Esophagus squamous epithelium (tissue), 5 donors: ENCODE data around the gene OR5B21. TPM values are rescaled to one million over a fixed set of nuclear protein-coding genes. Genes with fewer than 3 reads are reported as not detected.

Experiments
- DNase-seq: peaks from one replicate; lab custom pipeline; 2025; lab: John Stamatoyannopoulos, UW
- H3K27ac ChIP-seq, 4 donors: fragments of 200-600 bp; sonication (generic); one replicate each; pipeline ENCODE4 v1.5.1; 2016 to 2019; ENCODE audit warnings: mild to moderate bottlenecking in 1 of 4
- H3K27me3 ChIP-seq, 4 donors: fragments of 200-600 bp; sonication (generic); 1 replicate in 3 of 4; 2 replicates in 1 of 4; pipeline versions ENCODE4 v1.5.1 to v1.6.0; 2017 to 2021; ENCODE audit warnings: antibody characterized with exemption in 1 of 4
- H3K36me3 ChIP-seq, 3 donors: fragments of 200-600 bp; sonication (generic); one replicate each; pipeline ENCODE4 v1.5.1; 2016 to 2019
- H3K4me1 ChIP-seq, 3 donors: fragments of 200-600 bp; sonication (generic); one replicate each; pipeline ENCODE4 v1.5.1; 2017 to 2019
- H3K4me3 ChIP-seq, 4 donors: fragments of 200-600 bp; sonication (generic); 1 replicate in 3 of 4; 2 replicates in 1 of 4; pipeline ENCODE4 v1.5.1; 2016 to 2019; ENCODE audit warnings: mild to moderate bottlenecking in 2 of 4, moderate library complexity in 1 of 4
- H3K9me3 ChIP-seq, 3 donors: fragments of 200-600 bp; sonication (generic); one replicate each; pipeline ENCODE4 v1.5.1; 2016 to 2019
- POLR2A ChIP-seq, 4 donors: fragments of 450-650 bp; IDR thresholded peaks; one replicate each; pipeline ENCODE4 v1.6.1; 2017; ENCODE audit warnings: antibody characterized with exemption in 4 of 4, mild to moderate bottlenecking in 4 of 4, moderate library complexity in 3 of 4
- WGBS, 2 donors: methylation state at CpG; one replicate each; pipeline ENCODE4 v1.1.5; 2018; 5-methylcytosine and 5-hydroxymethylcytosine counted together
- intact Hi-C: fragments of 100-400 bp; cut with DNase I; formaldehyde crosslinking; loops from one replicate; pipeline ENCODE4 v1.15.0; 2022
- total RNA-seq, 4 donors: library from RNA; depleted of rRNA; stranded (reverse); fragments of >200 nt; gene quantifications; one replicate each; pipeline ENCODE4 v1.1.0, GENCODE V29; 2016
- TF ChIP-seq, protein P1 (sequence below), 6 experiments: fragments of 450-650 bp in 4 of 6; fragments of 200-600 bp in 2 of 6; sonication (generic) in 2 of 6; IDR thresholded peaks; one replicate each; pipeline ENCODE4 v1.5.1; 2016 to 2019; ENCODE audit warnings: antibody characterized with exemption in 6 of 6, mild to moderate bottlenecking in 4 of 6, moderate library complexity in 4 of 6
- donor health status: DM: yes; HTN: yes; CAD: no.

Gene OR5B21
- total RNA-seq, result not detected

DNA sequence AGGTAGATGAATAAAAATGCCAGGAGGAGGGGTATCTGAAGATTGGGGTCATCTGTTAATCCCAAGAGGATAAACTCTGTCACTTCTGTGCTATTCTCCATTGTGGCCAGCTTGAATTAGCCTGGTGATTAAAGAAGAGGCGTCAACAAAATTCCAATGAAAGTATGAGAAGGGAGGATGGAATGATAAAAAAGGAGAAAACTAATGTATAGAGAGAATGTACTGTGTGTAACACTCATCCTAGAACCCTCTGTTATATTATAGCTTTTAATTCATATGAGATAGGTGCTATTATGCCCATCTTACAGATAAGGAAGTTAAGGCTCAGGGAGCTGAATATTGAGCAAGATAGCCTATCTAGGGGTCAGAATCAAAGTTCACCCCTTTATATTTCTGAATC lies at the start of gene OR5B21:
Gene OR5B21, minus strand, starts transcription at position 101 of the 400 bp plus-strand sequence. Its CDS starts 0 bp downstream, at position 101.
- 94 to 100% methylated on average over 1 of the region's 1 CpG for WGBS, 2 donors
- TF ChIP-seq, protein P1, sequence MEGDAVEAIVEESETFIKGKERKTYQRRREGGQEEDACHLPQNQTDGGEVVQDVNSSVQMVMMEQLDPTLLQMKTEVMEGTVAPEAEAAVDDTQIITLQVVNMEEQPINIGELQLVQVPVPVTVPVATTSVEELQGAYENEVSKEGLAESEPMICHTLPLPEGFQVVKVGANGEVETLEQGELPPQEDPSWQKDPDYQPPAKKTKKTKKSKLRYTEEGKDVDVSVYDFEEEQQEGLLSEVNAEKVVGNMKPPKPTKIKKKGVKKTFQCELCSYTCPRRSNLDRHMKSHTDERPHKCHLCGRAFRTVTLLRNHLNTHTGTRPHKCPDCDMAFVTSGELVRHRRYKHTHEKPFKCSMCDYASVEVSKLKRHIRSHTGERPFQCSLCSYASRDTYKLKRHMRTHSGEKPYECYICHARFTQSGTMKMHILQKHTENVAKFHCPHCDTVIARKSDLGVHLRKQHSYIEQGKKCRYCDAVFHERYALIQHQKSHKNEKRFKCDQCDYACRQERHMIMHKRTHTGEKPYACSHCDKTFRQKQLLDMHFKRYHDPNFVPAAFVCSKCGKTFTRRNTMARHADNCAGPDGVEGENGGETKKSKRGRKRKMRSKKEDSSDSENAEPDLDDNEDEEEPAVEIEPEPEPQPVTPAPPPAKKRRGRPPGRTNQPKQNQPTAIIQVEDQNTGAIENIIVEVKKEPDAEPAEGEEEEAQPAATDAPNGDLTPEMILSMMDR (IDR thresholded peaks at IDR 0.05), result no peak
- TF ChIP-seq POLR2A (IDR thresholded peaks at IDR 0.05), result no peak
- H3K27ac ChIP-seq, result no peak within 1 kb of the TSS
- no peaks in the 10 kb centered on the region for H3K36me3 ChIP-seq
- H3K4me1 ChIP-seq, result no peaks in the 10 kb centered on the region
- no peaks in the 10 kb centered on the region for H3K27me3 ChIP-seq
- no peak within 1 kb of the TSS for H3K4me3 ChIP-seq
- intact Hi-C loops, result no loop called here
- DNase-seq, result no peak
- H3K9me3 ChIP-seq, result no peaks in the 10 kb centered on the region

DNA sequence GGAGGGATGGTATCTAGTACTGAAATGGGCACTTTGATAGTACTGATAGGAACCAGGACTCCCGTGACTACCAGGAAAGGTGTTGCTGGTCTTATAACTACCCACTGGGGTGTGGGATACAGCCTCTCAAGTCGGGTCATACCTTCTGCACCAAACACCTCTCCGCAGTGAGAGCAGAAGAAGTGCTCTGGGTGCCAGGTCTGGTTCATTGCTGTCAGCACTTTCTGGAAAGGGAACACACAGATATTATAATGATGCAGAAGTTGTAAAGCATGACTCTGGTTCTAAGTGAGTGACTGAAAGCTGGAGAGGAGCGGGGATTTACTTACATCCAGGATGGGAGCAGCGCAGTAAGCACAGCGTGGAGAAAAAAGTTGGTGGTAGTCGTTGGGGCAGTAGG lies 41.7 kb upstream of the OR5B21 start:
- intact Hi-C loops, result no loop called here
- Histone ChIP-seq H3K27ac (no peak overlapping the region), H3K4me1 (no peaks in the 10 kb centered on the region), H3K4me3 (no peak overlapping the region), H3K9me3 (no peaks in the 10 kb centered on the region), H3K27me3 (no peaks in the 10 kb centered on the region), H3K36me3 (peaks cover 0 to 98% (median 12%) of the 10 kb centered on the region in 3 donors)
- 91% methylated on average over 7 of the region's 7 CpGs for WGBS, 2 donors
- no peak for DNase-seq
- TF ChIP-seq, protein P1 (IDR thresholded peaks at IDR 0.05), result no peak
- TF ChIP-seq POLR2A (IDR thresholded peaks at IDR 0.05), result no peak

GRCh38 chr11:58546841-58547240 lies 38.9 kb upstream of the OR5B21 start:
- H3K36me3 ChIP-seq, result peaks cover 0 to 89% (median 3%) of the 10 kb centered on the region in 3 donors

DNA sequence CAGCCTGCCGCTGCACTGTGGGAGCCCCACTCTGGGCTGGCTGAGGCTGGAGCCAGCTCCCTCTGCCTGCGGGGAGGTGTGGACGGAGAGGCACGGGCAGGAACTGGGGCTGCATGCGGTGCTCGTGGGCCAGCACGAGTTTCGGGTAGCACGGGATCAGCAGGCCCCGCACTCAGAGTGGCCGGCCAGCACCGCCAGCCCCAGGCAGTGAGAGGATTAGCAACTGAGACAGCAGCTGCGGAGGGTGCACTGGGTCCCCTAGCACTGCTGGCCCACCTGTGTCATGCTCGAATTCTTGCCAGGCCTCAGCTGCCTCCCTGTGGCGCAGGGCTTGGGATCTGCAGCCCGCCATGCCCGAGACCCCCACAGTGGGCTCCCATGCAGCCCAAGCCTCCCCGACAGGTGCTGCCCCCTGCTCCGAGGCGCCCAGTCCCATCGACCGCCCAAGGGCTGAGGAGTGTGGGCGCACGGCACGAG lies 24.0 kb upstream of the OR5B21 start:
- Histone ChIP-seq H3K9me3 (no peaks in the 10 kb centered on the region), H3K36me3 (peaks cover 0 to 54% (median 0%) of the 10 kb centered on the region in 3 donors), H3K4me3 (no peak overlapping the region), H3K4me1 (no peaks in the 10 kb centered on the region), H3K27me3 (no peaks in the 10 kb centered on the region), H3K27ac (no peak overlapping the region)
- DNase-seq, result no peak
- intact Hi-C loops, result no loop called here
- WGBS, 2 donors, result no CpG with 5 or more reads among the region's 25 CpGs
- TF ChIP-seq, protein P1 (IDR thresholded peaks at IDR 0.05), result no peak
- no peak for TF ChIP-seq POLR2A (IDR thresholded peaks at IDR 0.05)

More at GRCh38 chr11:58546841-58547240, 38.9 kb upstream of the OR5B21 start:
- no peaks in the 10 kb centered on the region for H3K9me3 ChIP-seq
- no peak for DNase-seq
- intact Hi-C loops, result no loop called here
- H3K4me3 ChIP-seq, result no peak overlapping the region
- H3K27me3 ChIP-seq, result no peaks in the 10 kb centered on the region
- WGBS, 2 donors, result 53 to 64% methylated on average over 1 of the region's 1 CpG
- no peak overlapping the region for H3K27ac ChIP-seq
- H3K4me1 ChIP-seq, result no peaks in the 10 kb centered on the region
- TF ChIP-seq, protein P1 (IDR thresholded peaks at IDR 0.05), result no peak
- TF ChIP-seq POLR2A (IDR thresholded peaks at IDR 0.05), result no peak

GRCh38 chr11:58530236-58530635 lies 22.3 kb upstream of the OR5B21 start:
- DNase-seq, result no peak
- no peak overlapping the region for H3K4me3 ChIP-seq
- 67% methylated on average over 2 of the region's 3 CpGs; no CpG with 5 or more reads in 1 of the 2 donors for WGBS, 2 donors
- TF ChIP-seq, protein P1 (IDR thresholded peaks at IDR 0.05), result no peak
- TF ChIP-seq POLR2A (IDR thresholded peaks at IDR 0.05), result no peak
- intact Hi-C loops, result no loop called here
- no peaks in the 10 kb centered on the region for H3K4me1 ChIP-seq
- no peaks in the 10 kb centered on the region for H3K9me3 ChIP-seq
- H3K27ac ChIP-seq, result no peak overlapping the region
- no peaks in the 10 kb centered on the region for H3K27me3 ChIP-seq
- peaks cover 0 to 55% (median 0%) of the 10 kb centered on the region in 3 donors for H3K36me3 ChIP-seq
